ENCODE results near the gene ZNF787. TPM values are rescaled to one million over a fixed set of nuclear protein-coding genes. Genes with fewer than 3 reads are reported as not detected.

The ZNF787 gene
- total and polyA plus RNA-seq, 10 of the 15 experiments (the other 5 are each of a cell fraction or from before 2014, with no cell fraction given), result 0.23 to 39.9 (median 4.1) TPM

DNA sequence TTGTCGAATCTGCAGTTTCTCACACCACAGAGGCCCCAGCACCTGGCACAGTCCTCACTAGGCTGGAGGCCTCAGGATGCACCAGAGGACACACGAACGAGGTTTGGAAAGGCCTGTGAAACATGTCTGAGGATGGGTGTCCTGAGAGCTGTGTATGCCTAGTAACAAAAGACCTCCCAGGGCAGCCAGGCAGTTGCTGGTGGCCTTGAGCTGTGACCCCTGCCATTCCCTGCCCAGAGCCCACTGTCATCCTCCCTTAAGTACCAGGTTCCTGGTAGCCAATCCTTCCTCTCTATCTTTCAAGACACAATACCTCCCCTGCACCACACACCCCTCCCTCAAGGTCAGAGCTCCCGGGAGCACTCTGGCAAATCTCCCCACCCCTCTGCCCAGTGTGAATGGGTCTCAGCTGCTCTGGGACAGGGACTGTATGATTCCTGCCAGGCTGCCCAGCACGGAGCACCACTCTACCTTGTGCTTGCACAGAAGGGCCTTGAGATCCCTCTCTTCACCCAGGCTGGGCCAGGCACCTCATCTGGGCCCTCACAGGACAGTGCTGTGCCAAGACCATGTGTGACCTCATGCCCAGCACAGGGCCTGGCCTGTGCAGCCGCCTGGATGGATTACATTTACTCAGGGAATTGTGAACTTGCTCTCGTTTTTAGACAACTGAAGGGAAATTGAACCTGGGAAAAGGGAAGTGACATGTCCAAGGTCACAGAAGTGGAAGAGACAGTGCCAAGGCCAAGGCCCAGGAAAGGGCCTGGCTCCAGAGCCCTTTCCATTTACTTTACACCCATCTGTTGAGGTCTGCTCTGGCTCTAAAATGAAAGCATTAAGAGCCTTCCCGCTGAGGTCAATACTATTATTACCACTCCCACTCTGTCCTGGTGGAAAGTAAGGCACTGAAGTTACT lies 2.2 kb downstream of the ZNF787 start:
- TF ChIP-seq SPI1 (IDR thresholded peaks at IDR 0.05; ENCODE audit: borderline replicate concordance, insufficient read depth, low read depth, low read length), result peak; percentile 43; the same call in 1 of the 2 replicates
- peak; percentile 19; the same call in 1 of the 2 replicates for TF ChIP-seq POLR2A (IDR thresholded peaks at IDR 0.05; ENCODE audit: low read depth, low read length)
- 0 out of 2 replicates have a peak, but pooled peaks have one; percentile 8 for TF ChIP-seq POLR2AphosphoS5 (IDR thresholded peaks at IDR 0.05; ENCODE audit: low read length)
- no peak for TF ChIP-seq BMI1 (IDR thresholded peaks at IDR 0.05; ENCODE audit: borderline replicate concordance)
- no peak for TF ChIP-seq POU2F2 (IDR thresholded peaks at IDR 0.05; ENCODE audit: borderline replicate concordance, low read depth, low read length)
- no peak for TF ChIP-seq GABPA (IDR thresholded peaks at IDR 0.05; ENCODE audit: low read depth)
- RAD21 ChIA-PET (ENCODE audit: unreplicated experiment), result no interaction called here
- DNase-seq (ENCODE audit: low read depth, low spot score) (no peak), FAIRE-seq (no peak), ATAC-seq (no peak)
- Histone ChIP-seq H3K36me3 (ENCODE audit: control insufficient read depth in 2 of 2, insufficient read depth in 2 of 2, low read length in 1 of 2) (peaks cover 1 to 3% of the 10 kb centered on the region in 2 experiments; a peak in 2 of 4 replicates), H3K4me1 (ENCODE audit: control insufficient read depth, insufficient read depth, low read length) (peaks cover 14% of the 10 kb centered on the region; the same call in 1 of the 2 replicates), H3K9me3 (replicated peaks; ENCODE audit: control insufficient read depth, insufficient read depth, low read length) (no peaks in the 10 kb centered on the region), H3K27ac (ENCODE audit: control insufficient read depth, insufficient read depth) (peak overlapping the region; percentile 92), H3K27me3 (replicated peaks in 1 of 2; ENCODE audit: control insufficient read depth in 2 of 2, insufficient read depth in 2 of 2, low read length in 1 of 2) (no peaks in the 10 kb centered on the region), H4K20me1 (ENCODE audit: control insufficient read depth, insufficient read depth) (no peaks in the 10 kb centered on the region), H3K4me3 (peak overlapping the region; percentile 90), H2AFZ (ENCODE audit: control insufficient read depth, low read depth, low read length) (no peak overlapping the region), H3K79me2 (ENCODE audit: control insufficient read depth, insufficient read depth, low read length) (peaks cover 59% of the 10 kb centered on the region), H3K4me2 (ENCODE audit: control insufficient read depth, insufficient read depth) (peak overlapping the region; percentile 90), H3K9ac (ENCODE audit: control insufficient read depth, insufficient read depth, low read length) (peak overlapping the region; percentile 95)
- in situ Hi-C loops (cut with MboI), result no loop called here
- intact Hi-C loops (cut with micrococcal nuclease; ENCODE audit: unreplicated experiment), result no loop called here
- CTCF ChIA-PET, result no interaction called here
- no TSS peak for BruUV-seq (replicated peaks)
- WGBS (ENCODE audit: insufficient coverage, insufficient replicate concordance, low lambda C conversion rate, missing lambda C conversion rate), result 59% methylated on average over 8 of the region's 8 CpGs
- POLR2A ChIA-PET, result no interaction called here
- SMC1A ChIA-PET (ENCODE audit: uncharacterized antibody, unreplicated experiment), result no interaction called here

GRCh38 chr19:56117889-56118288 lies 3.2 kb downstream of the ZNF787 start:
- Histone ChIP-seq H3K4me1 (ENCODE audit: control insufficient read depth, insufficient read depth, low read length) (peaks cover 22% of the 10 kb centered on the region), H3K9ac (ENCODE audit: control insufficient read depth, insufficient read depth, low read length) (no peak overlapping the region), H2AFZ (ENCODE audit: control insufficient read depth, low read depth, low read length) (no peak overlapping the region), H4K20me1 (ENCODE audit: control insufficient read depth, insufficient read depth) (no peaks in the 10 kb centered on the region), H3K4me2 (ENCODE audit: control insufficient read depth, insufficient read depth) (no peak overlapping the region; the same call in 1 of the 2 replicates), H3K79me2 (ENCODE audit: control insufficient read depth, insufficient read depth, low read length) (peaks cover 67% of the 10 kb centered on the region), H3K4me3 (no peak overlapping the region), H3K36me3 (ENCODE audit: control insufficient read depth in 2 of 2, insufficient read depth in 2 of 2, low read length in 1 of 2) (peaks cover 1 to 3% of the 10 kb centered on the region in 2 experiments; a peak in 2 of 4 replicates), H3K9me3 (replicated peaks; ENCODE audit: control insufficient read depth, insufficient read depth, low read length) (no peaks in the 10 kb centered on the region), H3K27ac (ENCODE audit: control insufficient read depth, insufficient read depth) (no peak overlapping the region), H3K27me3 (replicated peaks in 1 of 2; ENCODE audit: control insufficient read depth in 2 of 2, insufficient read depth in 2 of 2, low read length in 1 of 2) (no peaks in the 10 kb centered on the region)
- no peak for DNase-seq (ENCODE audit: low read depth, low spot score)
- ATAC-seq, result no peak
- CTCF ChIA-PET, result no interaction called here
- no TSS peak for BruUV-seq (replicated peaks)
- 78% methylated on average over 9 of the region's 9 CpGs for WGBS (ENCODE audit: insufficient coverage, insufficient replicate concordance, low lambda C conversion rate, missing lambda C conversion rate)
- POLR2A ChIA-PET, result no interaction called here
- no peak for FAIRE-seq
- in situ Hi-C loops (cut with MboI) (no loop called here), intact Hi-C loops (cut with micrococcal nuclease; ENCODE audit: unreplicated experiment) (no loop called here)
- RAD21 ChIA-PET (ENCODE audit: unreplicated experiment), result no interaction called here
- SMC1A ChIA-PET (ENCODE audit: uncharacterized antibody, unreplicated experiment), result no interaction called here
- no peak for TF ChIP-seq ZZZ3 (IDR thresholded peaks at IDR 0.05; ENCODE audit: control insufficient read depth, insufficient read length, low read depth)
- TF ChIP-seq BHLHE40 (IDR thresholded peaks at IDR 0.05; ENCODE audit: borderline replicate concordance in 1 of 2, low read depth in 2 of 2, low read length in 1 of 2), result no peak
- TF ChIP-seq SPI1 (IDR thresholded peaks at IDR 0.05; ENCODE audit: borderline replicate concordance, insufficient read depth, low read depth, low read length), result no peak
- no peak for TF ChIP-seq ZBTB40 (IDR thresholded peaks at IDR 0.05; ENCODE audit: borderline replicate concordance)
- no peak for TF ChIP-seq HDAC2 (IDR thresholded peaks at IDR 0.05)
- no peak for TF ChIP-seq RBBP5 (conservative IDR thresholded peaks at IDR 0.05)
- no peak for TF ChIP-seq CREB1 (IDR thresholded peaks at IDR 0.05; ENCODE audit: low read depth)
- TF ChIP-seq ETV6 (conservative IDR thresholded peaks at IDR 0.05 in 1 of 2, IDR thresholded peaks at IDR 0.05 in 1 of 2; ENCODE audit: borderline replicate concordance in 1 of 2, low read depth in 1 of 2), result no peak

Measured in GM12878 (cell line).